K562 (cell line): Measurements from ENCODE around the gene BOLA1. TPM values are rescaled to one million over a fixed set of nuclear protein-coding genes. Genes with fewer than 3 reads are reported as not detected.

Experiments used
- CEBPZ ChIP-seq: fragments of 150-350 bp; IDR thresholded peaks from 2 replicates; pipeline ENCODE4 v1.6.1; 2014; ENCODE audit warnings: low read depth, mild to moderate bottlenecking, low read length, borderline replicate concordance
- CREB1 ChIP-seq, 2 experiments: sonication (generic) in 1 of 2; formaldehyde crosslinking in 1 of 2; IDR thresholded peaks; 2 replicates each; pipeline versions ENCODE4 v1.6.1 to v1.8.0; 2012 to 2022; ENCODE audit warnings: inconsistent platforms in 1 of 2, mild to moderate bottlenecking in 1 of 2, missing genetic modification reagents in 1 of 2, moderate library complexity in 1 of 2
- HINFP ChIP-seq: fragments of 450-650 bp; conservative IDR thresholded peaks from 2 replicates; pipeline ENCODE4 v1.6.1; 2016; ENCODE audit warnings: missing genetic modification characterization, low read depth, mild to moderate bottlenecking, control low read depth, missing compliant biosample characterization
- HNRNPL ChIP-seq: fragments of 200-400 bp; formaldehyde crosslinking; IDR thresholded peaks from 2 replicates; pipeline ENCODE4 v1.6.1; 2017; ENCODE audit warnings: low read depth, mild to moderate bottlenecking, low read length
- HOMEZ ChIP-seq: fragments of 250-450 bp; sonication (Bioruptor Pico); IDR thresholded peaks from 2 replicates; pipeline ENCODE4 v1.4.0; 2020; ENCODE audit warnings: mild to moderate bottlenecking, moderate library complexity
- KAT2B ChIP-seq: IDR thresholded peaks from one replicate; pipeline ENCODE4 v1.6.1; 2012; ENCODE audit warnings: low read depth, mild to moderate bottlenecking, control low read depth, inconsistent platforms, low read length, moderate library complexity
- LARP7 ChIP-seq: fragments of 450-650 bp; IDR thresholded peaks from 2 replicates; pipeline ENCODE4 v1.6.1; 2016
- MEIS2 ChIP-seq: fragments of 450-650 bp; IDR thresholded peaks from 2 replicates; pipeline ENCODE4 v1.6.1; 2014; ENCODE audit warnings: mild to moderate bottlenecking; ENCODE audit not compliant: partially characterized antibody
- MLLT1 ChIP-seq, 2 experiments: fragments of 450-650 bp; IDR thresholded peaks; 2 replicates each; pipeline ENCODE4 v1.6.1; 2016
- NEUROD1 ChIP-seq: fragments of 150-350 bp; IDR thresholded peaks from 2 replicates; pipeline ENCODE4 v1.6.1; 2014; ENCODE audit warnings: borderline replicate concordance, low read length, low read depth; ENCODE audit not compliant: partially characterized antibody
- RBM14 ChIP-seq: fragments of 200-400 bp; formaldehyde crosslinking; IDR thresholded peaks from 2 replicates; pipeline ENCODE4 v1.6.1; 2018; ENCODE audit warnings: low read depth, mild to moderate bottlenecking, low read length, moderate library complexity, borderline replicate concordance; ENCODE audit not compliant: insufficient read depth
- SIN3B ChIP-seq: fragments of 450-650 bp; IDR thresholded peaks from 2 replicates; pipeline ENCODE4 v1.6.1; 2017; ENCODE audit warnings: low read depth, mild to moderate bottlenecking, moderate library complexity
- SIX5 ChIP-seq, 2 experiments: IDR thresholded peaks; 2 replicates each; pipeline ENCODE4 v1.6.1; 2011; ENCODE audit warnings: low read length in 2 of 2, borderline replicate concordance in 1 of 2, low read depth in 1 of 2, mild to moderate bottlenecking in 1 of 2, moderate library complexity in 1 of 2; ENCODE audit not compliant: insufficient read depth in 1 of 2
- SNRNP70 ChIP-seq: fragments of 200-400 bp; formaldehyde crosslinking; optimal IDR thresholded peaks from 2 replicates; pipeline ENCODE3; 2017; ENCODE audit warnings: low read depth, low read length
- TCF3 ChIP-seq: sonication (generic); formaldehyde crosslinking; IDR thresholded peaks from 2 replicates; pipeline ENCODE4 v1.4.0; 2020; ENCODE audit warnings: mild to moderate bottlenecking, missing genetic modification reagents
- TCFL5 ChIP-seq: fragments of 250-450 bp; sonication (Bioruptor Pico); conservative IDR thresholded peaks from 2 replicates; pipeline ENCODE4 v1.6.1; 2021; ENCODE audit warnings: mild to moderate bottlenecking, moderate library complexity, matching md5 sums
- ZNF134 ChIP-seq: fragments of 250-450 bp; sonication (Bioruptor Pico); conservative IDR thresholded peaks from 2 replicates; pipeline ENCODE4 v1.4.0; 2020
- ZNF174 ChIP-seq: fragments of 250-450 bp; sonication (Bioruptor Pico); IDR thresholded peaks from 2 replicates; pipeline ENCODE4 v1.4.0; 2020; ENCODE audit warnings: mild to moderate bottlenecking
- polyA plus RNA-seq, 8 experiments: library from polyadenylated mRNA; depleted of rRNA in 4 of 8; stranded (reverse) in 5 of 8; unstranded in 3 of 8; fragments of >200 nt; fragmentation: Nextera tagmentation in 2 of 8; fragmentation: Illumina TruSeq in 1 of 8; extraction: Ambion mirVana in 2 of 8; extraction: Trizol in 1 of 8; gene quantifications; 2 replicates each; pipeline versions ENCODE4 v1.2.1 to v1.2.3, GENCODE V29; 2011 to 2014; ENCODE audit warnings: inconsistent platforms in 1 of 8, missing spikeins in 1 of 8
- total RNA-seq, 7 experiments: library from RNA; depleted of rRNA in 6 of 7; stranded (reverse); fragments of >200 nt in 6 of 7; fragmentation: Illumina TruSeq in 2 of 7; extraction: Trizol in 2 of 7; gene quantifications; 2 replicates each; pipeline versions ENCODE4 v1.2.1 to v1.2.3, GENCODE V29; 2011 to 2021; ENCODE audit warnings: low replicate concordance in 1 of 7

The BOLA1 gene
- total and polyA plus RNA-seq, 9 of the 15 experiments (the other 6 are each of a cell fraction or from before 2014, with no cell fraction given): 0.18 to 1.2 (median 0.40) TPM; not detected in 2

- TF ChIP-seq HINFP (tag): no peak
- TF ChIP-seq NEUROD1: peak; percentile 7
- no peak for TF ChIP-seq ZNF174 (CRISPR knock-in tag)
- no peak for TF ChIP-seq KAT2B
- no peak for TF ChIP-seq HOMEZ (CRISPR knock-in tag)
- no peak for TF ChIP-seq LARP7
- TF ChIP-seq RBM14: no peak
- no peak for TF ChIP-seq CEBPZ
- no peak for TF ChIP-seq TCFL5 (CRISPR knock-in tag)
- peak; percentile 7 to 15; a peak in 2 of 4 replicates for TF ChIP-seq MLLT1 (IDR thresholded peaks at IDR 0.05)
- no peak for TF ChIP-seq SIN3B
- peak; percentile 61 for TF ChIP-seq TCF3 (CRISPR knock-in tag)
- TF ChIP-seq HNRNPL: peak; percentile 87; the same call in 1 of the 2 replicates
- peak; percentile 45 for TF ChIP-seq MEIS2
- no peak for TF ChIP-seq ZNF134 (CRISPR knock-in tag)
- TF ChIP-seq CREB1 (IDR thresholded peaks at IDR 0.05): peak; percentile 27; the same call in 1 of the 2 replicates
- peak; percentile 57 for TF ChIP-seq CREB1 (CRISPR knock-in tag; IDR thresholded peaks at IDR 0.05)
- no peak for TF ChIP-seq SIX5 (IDR thresholded peaks at IDR 0.05; ENCODE audit: borderline replicate concordance in 1 of 2, insufficient read depth in 1 of 2, low read depth in 1 of 2, low read length in 2 of 2)
- peak; percentile 93 for TF ChIP-seq SNRNP70
Measured at GRCh38 chr1:149885339-149886120, 13.8 kb upstream of the BOLA1 start (continued).
